AG09309 (cell line): ENCODE data around the gene LRRC8B.

Experiments
- DNase-seq: peaks from one replicate; pipeline ENCODE4 v3.0.0-alpha.2; 2010; ENCODE audit warnings: low read depth
- H3K4me3 ChIP-seq: 2 replicates; pipeline ENCODE4 v1.5.1; 2011; ENCODE audit warnings: mild to moderate bottlenecking, low read depth, low read length, moderate library complexity; ENCODE audit not compliant: control insufficient read depth
- CTCF ChIP-seq: IDR thresholded peaks from 2 replicates; pipeline ENCODE4 v1.5.1; 2011; ENCODE audit warnings: mild to moderate bottlenecking, low read depth, low read length, inconsistent platforms; ENCODE audit not compliant: insufficient read depth, control insufficient read depth; ENCODE audit errors: missing control alignments

Gene LRRC8B

GRCh38 chr1:89565521-89565920 lies 40.9 kb downstream of the LRRC8B start:
- TF ChIP-seq CTCF = no peak
- no peak for DNase-seq
- H3K4me3 ChIP-seq = no peak overlapping the region

DNA sequence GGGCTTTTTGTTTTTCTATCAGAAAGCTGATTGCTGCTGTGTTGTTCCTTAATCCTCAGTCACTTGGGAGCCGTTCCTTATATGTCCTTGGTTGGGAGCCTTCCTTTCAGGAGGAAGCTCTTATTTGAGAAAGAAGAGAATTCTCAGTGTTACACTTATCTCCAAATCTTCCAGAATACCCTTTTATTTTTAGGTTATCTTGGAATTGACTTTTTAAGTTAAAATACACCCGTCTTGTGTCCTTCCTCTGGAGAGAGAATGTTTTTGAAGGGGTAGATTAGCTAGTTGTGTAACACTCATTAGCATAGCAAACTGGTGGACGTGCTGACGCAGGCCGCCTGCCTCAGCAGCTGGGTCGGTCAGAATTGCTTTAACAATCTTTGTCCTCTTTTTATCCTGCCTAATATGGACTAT lies 42.1 kb downstream of the LRRC8B start:
- H3K4me3 ChIP-seq = no peak overlapping the region
- TF ChIP-seq CTCF = no peak
- DNase-seq = no peak

GRCh38 chr1:89567797-89568196 lies 43.2 kb downstream of the LRRC8B start:
- TF ChIP-seq CTCF = no peak
- no peak for DNase-seq
- H3K4me3 ChIP-seq = no peak overlapping the region

GRCh38 chr1:89573410-89573809 lies 48.8 kb downstream of the LRRC8B start:
- no peak for DNase-seq
- H3K4me3 ChIP-seq = no peak overlapping the region
- TF ChIP-seq CTCF = no peak

- no peak for DNase-seq
- H3K4me3 ChIP-seq = no peak overlapping the region
- no peak for TF ChIP-seq CTCF
Observed at GRCh38 chr1:89574621-89575020, 50.0 kb downstream of the LRRC8B start.

DNA sequence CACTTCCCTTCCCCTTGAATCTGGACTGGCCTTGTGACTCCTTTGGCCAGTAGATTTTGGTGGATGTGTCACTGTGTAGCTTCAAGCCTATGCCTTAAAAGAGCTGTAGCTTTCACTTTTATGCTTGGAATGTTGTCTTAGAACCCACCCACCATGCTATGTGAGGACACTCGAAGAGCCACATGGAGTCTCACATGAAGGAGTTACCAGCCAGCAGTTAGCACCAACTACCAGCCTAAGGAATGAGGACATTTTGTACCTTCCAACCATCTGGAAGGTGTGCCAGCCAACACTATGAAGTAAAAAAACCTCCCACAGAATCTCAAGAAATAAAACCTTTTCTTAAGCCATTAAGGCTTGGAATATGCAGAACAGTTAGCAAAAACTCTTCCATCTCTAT lies 50.6 kb downstream of the LRRC8B start:
- DNase-seq = no peak
- no peak overlapping the region for H3K4me3 ChIP-seq
- no peak for TF ChIP-seq CTCF

DNA sequence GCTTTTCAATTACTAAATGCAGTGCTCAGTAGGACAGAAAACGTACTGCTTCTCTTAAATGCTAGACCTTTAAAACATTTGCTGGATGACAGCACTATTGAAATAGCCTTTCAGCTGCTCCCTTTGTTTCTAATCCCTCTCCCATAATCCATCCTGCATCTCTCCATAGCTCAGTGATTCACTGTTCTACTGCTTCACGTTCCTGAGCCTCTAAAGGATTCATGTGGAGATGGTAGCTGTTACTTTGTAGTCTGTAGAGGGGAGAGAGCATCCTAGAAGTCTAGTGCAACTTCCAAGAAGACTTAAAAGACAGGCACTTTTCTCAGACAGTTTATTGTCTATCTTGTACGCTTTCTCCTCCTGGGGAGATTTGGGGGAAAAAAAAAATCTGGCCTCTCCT lies 51.4 kb downstream of the LRRC8B start:
- no peak for TF ChIP-seq CTCF
- no peak for DNase-seq
- H3K4me3 ChIP-seq = no peak overlapping the region
